ENCODE results near the gene TM4SF1.

Gene TM4SF1, protein sequence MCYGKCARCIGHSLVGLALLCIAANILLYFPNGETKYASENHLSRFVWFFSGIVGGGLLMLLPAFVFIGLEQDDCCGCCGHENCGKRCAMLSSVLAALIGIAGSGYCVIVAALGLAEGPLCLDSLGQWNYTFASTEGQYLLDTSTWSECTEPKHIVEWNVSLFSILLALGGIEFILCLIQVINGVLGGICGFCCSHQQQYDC

GRCh38 chr3:149377408-149378364 lies at the start of gene TM4SF1:
Gene TM4SF1, minus strand, starts transcription at chr3:149377649. Its CDS starts 102 bp downstream, at chr3:149377547.
- no peak for DNase-seq

GRCh38 chr3:149426325-149426724 lies 48.9 kb upstream of the TM4SF1 start:
- DNase-seq: no peak

DNA sequence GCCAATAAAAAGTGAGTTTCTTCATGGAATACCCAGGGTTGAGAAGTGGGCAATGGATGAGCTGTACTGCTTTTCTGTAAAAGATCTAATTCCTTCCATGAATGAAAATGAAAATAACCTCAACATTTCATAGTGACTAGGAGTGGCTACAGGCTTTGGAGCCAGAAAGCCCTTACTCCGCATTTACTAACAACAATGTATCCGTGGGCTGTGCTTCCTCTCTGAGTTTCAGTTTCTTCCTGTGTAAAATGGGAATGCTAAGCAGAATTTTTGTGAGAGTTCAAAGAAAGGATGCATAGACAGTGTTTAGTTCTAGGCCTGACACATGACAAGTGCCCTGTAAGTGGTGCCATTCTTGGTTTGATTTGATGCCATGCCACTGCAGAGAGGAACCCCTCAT lies 47.5 kb upstream of the TM4SF1 start:
- no peak for DNase-seq

DNA sequence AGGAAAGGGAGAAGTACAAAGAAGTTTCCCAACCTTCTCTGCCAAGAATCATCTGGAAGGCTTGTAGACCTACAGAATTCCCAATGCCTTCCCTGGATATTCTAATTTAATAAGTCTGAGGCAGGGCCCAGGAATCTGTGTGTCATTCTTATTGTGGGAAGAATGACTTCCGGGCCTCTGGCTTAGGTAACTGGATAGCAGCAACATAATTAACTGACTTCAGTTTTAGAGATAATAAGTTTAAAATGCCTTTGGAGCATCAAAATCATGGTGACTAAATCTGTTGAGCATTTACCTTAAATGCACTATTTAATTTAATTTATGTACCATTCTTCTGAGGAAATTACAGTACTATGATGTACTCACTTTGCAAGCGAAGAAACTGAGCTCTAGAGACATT lies 44.3 kb upstream of the TM4SF1 start:
- no peak for DNase-seq

GRCh38 chr3:149419816-149420215 lies 42.4 kb upstream of the TM4SF1 start:
- DNase-seq: no peak

DNA sequence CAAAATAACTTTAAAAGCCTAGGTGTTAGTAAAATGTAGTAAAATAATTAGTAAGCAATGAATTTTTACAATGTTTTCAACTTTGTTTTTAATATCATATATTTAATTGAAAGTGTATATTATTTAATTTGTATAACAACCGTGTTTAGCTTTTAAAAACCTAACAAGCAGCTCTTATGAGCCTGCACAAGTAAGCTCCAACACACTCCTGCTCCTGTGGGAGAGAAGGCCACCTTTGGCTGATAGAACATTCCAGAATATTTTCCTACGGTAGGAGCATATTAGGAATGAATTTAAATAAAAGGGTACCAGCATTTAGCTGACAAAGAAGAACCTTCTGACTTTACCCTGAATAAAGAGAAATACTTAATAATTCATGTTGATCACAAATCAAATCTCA lies 40.3 kb upstream of the TM4SF1 start:
- no peak for DNase-seq

GRCh38 chr3:149417174-149417573 lies 39.7 kb upstream of the TM4SF1 start:
- no peak for DNase-seq

GRCh38 chr3:149415484-149415883 lies 38.0 kb upstream of the TM4SF1 start:
- no peak for DNase-seq

GRCh38 chr3:149414557-149415231 lies 37.2 kb upstream of the TM4SF1 start:
- no peak for DNase-seq

DNA sequence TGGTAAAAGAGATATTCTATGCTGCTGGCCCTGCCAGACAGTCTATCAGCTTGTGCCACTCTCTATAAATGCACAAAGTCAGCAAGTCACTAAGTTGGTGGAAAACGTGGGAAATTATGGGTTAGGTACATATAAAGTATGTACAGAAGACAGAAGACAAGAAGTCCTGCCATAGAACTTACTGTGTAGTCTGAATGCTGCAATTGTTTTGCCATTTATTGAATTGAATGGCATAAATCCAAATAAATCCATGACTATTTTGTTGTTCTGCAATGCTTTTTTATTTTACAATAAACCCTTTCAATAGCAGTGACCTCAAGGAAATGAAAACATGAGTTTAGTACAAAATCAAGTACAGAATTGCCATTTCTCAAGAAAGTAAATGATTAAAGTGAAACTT lies 34.1 kb upstream of the TM4SF1 start:
- DNase-seq: no peak

DNA sequence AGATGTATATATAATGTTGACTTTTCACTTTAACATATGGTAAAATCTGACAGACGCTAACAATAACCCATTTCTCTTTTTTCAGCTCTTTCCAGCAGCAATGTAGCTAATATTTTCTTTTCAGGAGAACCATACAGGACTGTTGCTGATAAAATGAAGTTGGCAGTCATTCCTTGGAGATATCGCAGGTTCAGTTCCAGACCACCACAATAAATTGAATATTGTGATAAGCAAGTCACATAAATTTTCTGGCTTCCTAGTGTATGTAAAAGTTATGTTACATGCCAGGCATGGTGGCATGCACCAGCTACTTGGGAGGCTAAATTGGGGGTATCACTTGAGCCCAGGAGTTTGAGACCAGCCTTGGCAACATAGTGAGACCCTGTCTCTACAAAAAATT lies 31.9 kb upstream of the TM4SF1 start:
- DNase-seq: no peak

DNA sequence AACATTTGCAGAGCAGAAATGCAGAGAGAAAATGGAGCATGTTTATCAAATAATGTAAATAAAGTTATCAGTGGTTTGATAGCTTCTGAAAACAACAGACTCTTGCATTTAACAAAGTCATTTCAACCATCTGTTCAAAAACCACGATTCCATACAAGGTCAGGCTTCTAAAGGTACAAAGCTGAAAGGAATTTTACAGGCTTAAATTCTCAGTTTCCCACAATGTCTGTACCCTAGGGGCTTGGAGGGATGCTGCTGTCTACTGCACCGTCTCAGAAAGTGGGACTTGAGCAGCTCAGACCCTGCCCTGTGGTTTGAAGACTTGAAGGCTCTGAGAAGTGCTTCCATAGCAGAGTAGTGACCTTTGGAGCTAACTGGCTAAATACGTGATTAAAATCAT lies 30.4 kb upstream of the TM4SF1 start:
- no peak for DNase-seq

DNA sequence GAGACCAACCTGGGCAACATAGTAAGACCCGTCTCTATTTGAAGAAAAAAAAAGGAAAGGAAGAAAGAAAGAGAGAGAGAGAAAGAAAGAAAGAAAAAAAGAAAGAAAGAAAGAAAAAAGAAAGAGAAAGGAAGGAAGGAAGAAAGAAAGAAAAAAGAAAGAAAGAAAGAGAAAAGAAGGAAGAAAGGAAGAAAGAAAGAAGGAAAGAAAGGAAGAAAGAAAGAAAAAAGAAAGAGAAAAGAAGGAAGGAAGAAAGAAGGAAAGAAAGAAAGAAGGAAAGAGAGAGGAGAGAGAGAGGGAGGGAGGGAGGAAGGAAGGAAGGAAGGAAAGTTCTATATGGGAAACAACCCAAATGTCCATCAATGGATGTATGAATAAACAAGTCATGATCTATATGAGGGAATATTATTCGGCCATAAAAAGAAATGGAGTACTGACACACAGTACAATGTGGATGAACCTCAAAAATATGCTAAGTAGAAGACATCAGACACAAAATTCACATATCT lies 28.8 kb upstream of the TM4SF1 start:
- DNase-seq: no peak

DNA sequence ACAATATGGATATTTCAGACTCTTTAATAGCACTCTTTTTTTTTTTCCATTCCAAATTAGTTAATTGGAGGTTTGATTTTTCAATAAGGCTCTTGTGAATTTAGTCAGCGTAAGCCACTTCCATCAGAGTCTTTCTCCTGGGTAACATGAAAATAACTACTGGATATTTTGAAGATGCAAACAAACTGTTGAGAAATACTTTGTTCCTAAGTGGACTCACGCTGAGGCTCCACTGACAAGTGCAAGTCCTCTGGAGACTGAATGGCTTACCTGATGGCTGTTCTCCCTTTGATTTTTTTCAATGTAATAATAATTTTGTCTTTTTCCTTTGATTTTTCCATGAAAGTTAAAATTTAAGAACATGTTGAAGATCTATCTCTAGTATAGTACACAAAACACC lies 26.0 kb upstream of the TM4SF1 start:
- no peak for DNase-seq

DNA sequence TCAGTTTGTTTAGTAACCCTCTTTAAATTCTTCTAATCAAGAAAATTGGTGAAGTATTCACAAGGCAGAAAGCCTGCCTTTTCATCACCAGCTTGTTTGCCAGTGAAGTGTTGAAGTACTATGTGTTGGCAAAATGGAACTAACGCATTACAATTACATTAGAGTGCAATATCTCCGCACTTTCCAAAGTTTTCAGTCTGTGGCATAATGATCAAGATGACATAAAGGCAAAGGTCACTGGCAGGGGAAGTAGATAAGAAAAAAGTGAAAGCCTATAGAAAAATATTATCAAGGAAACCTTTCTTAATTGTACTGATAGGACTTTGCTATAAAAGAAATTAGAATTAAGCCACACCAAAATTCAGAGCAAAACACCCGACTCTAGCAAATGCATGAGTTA lies 25.0 kb upstream of the TM4SF1 start:
- no peak for DNase-seq

DNA sequence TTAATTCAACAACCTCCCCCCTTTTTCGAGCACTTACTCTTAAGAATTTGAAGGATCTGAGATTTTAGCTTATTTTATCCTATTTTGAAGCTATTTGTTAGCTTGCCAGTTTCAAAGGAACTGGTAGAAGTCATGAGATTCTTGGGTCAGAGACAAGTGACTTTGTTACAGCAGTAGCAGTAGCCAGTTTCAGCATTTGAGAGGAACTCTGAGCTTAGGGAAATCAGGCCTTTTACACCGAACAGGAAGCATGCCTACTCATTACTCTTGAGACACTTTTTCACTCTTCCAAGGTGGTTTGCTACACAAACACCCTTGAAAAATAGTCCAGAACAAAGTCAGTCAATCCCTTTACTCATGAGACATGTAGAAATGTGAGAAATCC lies 24.5 kb upstream of the TM4SF1 start:
- no peak for DNase-seq

- DNase-seq: no peak
Observed at GRCh38 chr3:149401212-149401925, 23.9 kb upstream of the TM4SF1 start.

DNA sequence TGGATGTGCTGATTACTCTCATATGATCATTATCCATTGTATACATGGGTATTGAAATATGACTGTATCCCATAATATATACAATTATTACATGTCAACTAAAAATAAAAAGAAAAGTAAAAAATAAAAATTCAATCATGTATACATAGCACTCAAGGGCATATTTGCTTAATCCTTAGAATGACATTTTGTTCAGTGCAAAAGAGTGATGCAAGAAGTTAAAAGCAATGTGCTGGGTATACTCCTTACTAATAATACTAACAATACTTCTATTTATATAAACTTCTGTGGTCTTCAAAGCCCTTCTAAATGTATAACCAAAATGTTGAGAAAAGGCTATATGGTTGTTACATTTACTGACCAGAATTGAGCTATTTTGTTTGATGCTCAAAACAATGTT lies 23.2 kb upstream of the TM4SF1 start:
- no peak for DNase-seq

GRCh38 chr3:149398296-149398695 lies 20.8 kb upstream of the TM4SF1 start:
- DNase-seq: no peak

GRCh38 chr3:149397528-149397927 lies 20.1 kb upstream of the TM4SF1 start:
- DNase-seq: no peak

DNA sequence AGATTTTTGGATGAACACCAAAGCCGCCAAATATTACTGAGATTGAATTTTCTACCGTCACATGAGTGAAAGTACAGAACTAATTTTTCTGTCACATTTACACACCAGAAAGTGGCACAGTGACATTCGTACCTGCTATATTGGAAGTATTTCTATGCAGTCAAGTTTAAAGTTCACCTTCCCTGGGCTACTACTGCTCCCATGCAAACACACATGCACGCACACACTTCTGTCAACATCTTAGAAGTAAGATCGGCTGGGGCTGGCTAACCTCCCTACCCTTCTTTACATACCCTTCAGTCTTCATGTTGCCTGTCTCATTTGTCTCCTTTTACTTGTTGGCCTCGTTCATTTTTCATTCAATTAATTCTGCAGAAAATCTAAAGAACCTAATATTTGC lies 19.0 kb upstream of the TM4SF1 start:
- no peak for DNase-seq

DNA sequence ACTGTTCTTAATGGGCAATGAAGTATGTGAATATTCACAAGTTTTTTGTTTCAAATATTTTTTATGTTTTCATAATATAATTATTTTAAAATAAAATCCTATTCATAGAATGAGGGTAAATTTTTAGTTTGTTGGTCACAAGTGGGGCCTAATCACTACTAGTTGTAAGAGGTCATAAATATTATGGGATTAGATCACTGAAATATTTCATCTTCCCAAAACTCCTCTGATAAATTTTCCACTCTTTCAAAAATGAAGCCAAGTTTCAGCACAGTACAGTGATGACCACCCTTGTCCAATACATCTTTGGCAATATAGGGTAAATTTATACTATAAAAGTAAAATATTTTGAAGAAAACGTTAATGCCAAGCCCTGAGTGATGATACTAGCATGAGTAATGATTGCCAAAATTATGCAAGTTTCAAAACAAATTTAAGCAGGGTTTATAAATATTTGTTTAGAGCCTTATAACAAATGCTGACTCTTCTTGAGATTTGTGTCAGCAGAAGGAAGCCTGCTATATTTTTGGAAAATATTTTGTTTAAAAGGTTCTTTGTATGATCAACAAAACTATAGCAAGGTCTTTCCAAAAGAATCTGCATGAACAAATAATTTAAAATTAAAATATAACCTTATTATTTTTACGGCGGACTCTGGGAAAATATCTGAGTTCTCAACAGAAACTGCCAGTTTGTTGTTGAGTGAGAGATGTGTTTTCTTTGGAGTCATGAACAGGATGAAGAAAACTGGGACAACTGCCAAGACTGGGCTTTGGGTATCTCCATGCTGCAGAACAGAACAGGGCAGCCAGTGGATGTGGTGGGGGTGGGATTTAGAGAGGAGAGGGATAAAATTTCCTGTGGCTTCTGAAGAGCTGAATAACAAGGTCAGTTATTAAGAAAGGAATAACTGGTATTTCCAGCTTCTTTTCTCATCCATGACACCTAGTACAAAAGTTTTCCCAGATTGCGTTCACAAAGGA lies 17.9 kb upstream of the TM4SF1 start:
- DNase-seq: no peak

Measured in NCI-H1930 (cell line).